Retina (tissue), 1 donor: ENCODE results near the gene MYO1E.

Experiments used
- DNase-seq: peaks from one replicate; pipeline ENCODE4 v3.0.0-alpha.2; 2016

The MYO1E gene

DNA sequence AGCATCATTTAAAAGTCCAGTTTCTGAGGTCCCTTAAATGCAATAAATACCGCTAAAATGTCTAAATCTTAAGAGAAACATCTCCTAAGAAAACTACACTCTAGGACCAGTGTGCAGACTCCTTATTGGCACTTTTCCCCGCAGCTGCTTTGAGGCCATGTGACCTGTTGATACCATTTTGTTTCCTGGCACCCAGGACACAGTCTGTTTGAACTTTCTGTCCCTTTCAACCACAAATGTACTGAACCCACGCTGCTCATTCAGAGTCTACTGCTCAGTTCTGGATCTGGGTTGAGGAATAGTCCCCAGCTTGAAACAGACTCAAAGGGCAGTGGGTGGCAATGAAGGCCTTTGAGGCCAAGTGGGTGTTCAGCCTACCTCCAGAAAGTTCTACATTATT is 148.9 kb downstream of the MYO1E start:
- no peak for DNase-seq

DNA sequence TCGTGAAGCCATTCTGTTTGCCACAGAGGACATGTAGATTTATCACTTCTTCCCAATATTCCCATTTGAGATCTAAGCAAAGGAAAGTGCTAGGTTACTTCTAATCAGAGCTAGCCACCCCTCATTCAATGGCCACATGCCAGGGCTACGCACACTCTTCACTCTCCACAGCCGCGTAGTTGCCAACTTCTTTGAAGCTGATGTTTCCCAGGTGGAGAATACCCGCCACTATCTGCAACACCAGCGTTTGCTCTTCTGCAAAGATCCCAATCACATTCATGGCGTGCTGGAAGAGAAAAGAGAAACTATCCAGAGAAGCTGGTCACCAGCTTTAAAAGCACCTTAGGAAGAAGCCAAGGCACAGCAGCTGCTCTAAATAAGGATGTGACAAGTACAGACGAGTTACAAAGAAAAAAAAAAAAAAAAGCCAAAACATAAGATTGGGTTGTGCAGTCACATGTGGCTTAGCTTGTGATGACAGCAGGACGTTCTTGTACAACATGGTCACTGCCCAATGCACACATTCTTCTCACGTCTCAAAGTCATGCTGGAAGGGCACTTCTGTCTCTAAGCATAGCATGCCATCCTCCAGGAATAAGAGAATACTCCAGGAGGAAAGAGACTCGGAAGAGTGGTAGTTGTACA is 149.6 kb downstream of the MYO1E start:
- no peak for DNase-seq

DNA sequence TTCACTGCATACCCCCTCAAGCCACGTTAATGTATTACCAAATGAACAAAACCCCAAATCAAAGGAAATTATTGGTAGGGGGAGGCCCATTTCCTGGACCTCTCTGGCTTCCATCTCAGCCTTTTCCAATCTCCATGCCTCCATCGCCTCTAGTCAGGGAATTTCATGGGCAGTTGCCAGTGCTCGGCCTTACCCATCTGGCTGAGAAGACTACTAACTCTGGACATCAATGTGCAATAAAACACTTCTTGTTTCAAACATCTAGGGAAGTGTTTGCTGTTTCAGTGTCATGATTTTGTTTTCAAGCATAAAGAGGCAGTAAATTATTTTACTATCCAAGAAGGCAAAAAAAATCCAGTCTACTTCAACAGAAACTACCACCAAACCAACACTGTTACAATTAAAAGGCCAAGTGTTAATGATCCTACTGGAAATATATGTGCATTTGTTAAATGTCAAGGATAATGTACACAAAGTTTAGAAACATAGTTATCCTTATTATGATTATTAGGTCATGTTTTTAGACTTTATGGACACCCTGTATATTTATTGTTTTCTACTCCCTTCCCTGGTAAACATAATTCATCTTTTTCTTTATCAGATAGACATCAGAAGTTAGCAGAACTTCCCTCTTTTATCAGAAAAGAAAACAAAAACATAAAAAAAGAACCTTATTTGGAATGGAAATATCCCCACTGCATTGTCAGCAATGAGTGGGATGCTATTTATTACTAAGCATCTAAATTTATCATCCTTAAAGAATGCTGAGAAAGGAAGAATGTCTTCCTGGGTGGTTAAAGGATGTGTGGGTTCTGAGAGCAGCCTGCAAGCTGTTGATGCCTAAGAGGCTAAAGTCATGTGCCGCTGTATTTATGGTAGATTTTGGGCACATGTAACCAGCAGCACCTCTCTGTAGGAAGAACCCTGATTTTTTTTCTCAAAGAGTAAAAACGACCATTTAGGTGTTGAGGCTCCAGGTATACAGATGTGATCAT is 150.9 kb downstream of the MYO1E start:
- DNase-seq = no peak

DNA sequence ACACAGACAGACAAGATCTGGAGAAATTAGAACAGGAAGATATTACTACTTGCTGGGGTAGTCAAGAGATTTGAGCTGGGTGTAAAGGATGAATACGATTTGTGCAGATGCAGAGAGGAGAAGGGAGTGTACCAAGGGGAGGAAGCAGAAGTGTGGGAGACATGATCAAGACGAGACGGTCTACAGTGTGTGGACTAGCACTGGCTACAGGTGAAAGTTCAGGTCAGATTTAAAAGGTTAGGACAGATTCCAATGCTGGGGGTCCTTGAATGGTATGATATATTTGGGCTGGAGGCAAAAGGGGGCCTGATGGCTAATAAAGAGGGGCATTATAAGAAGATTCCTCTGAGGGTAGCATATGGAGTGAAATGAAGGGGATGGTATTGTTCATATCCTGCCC is 154.0 kb downstream of the MYO1E start:
- DNase-seq = no peak

DNA sequence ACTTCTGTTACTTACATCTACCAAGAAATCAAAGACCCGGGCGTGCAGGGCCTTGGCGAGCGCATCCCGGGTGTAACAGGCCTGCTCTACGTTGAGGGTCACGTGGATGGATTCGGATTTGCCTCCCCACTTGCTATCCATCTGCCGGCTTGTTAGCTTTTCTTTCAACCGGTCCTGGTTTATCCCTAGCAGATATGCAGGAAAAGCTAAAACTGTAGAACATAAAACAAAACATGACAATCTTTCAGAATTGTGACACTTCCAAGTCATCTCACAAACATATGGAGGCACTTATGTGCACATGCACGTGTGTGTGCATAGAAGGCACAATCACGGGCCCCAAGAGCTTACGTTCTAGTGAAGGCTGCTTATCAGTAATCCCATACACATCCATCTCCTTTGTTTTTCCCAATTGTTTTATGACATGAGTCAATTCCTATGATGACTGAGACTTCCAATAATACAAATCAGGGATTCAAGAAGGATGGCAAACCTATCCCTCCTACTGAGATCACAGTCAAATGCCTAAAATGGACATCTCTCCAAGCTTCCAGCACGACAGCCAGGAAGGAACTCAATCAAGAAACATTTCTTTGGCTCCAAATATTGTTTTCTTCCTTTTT is 154.7 kb downstream of the MYO1E start:
- DNase-seq = no peak

DNA sequence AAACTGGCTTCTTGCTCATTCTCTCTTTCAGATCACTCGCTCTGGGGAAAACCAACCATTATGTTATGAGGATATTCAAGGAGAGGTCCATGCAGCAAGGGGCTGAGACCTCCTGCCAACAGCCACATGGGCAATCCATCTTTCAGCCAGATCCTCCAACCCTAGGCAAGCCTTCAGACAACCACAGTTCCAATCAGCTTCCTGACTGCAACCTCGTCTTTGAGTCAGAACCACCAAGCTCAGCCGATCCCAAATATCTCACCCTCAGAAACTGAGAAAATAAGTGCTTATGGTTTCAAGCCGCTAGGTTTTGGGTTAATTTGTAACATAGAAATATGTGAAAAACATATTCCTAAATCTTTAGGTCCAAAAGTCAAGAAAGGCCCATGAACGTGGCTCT is 155.8 kb downstream of the MYO1E start:
- DNase-seq = no peak

DNA sequence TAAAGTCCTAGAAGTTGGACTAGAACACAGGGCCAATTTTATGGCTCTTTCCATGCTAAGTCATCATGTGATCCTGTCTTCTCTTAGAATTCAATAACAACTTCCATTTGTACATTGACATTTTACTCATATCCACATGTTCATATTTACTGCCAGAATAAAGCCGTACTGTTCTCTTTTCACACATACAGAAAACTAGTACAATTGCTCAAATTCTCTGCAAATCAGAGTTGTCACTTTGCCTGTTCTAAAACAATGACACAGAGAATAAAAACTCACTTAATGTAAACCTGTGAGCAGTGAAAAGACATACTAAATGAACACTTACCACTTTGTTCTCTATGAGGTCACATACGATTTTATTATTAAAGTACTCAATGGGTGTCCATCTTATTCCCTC is 162.5 kb downstream of the MYO1E start:
- DNase-seq = no peak

DNA sequence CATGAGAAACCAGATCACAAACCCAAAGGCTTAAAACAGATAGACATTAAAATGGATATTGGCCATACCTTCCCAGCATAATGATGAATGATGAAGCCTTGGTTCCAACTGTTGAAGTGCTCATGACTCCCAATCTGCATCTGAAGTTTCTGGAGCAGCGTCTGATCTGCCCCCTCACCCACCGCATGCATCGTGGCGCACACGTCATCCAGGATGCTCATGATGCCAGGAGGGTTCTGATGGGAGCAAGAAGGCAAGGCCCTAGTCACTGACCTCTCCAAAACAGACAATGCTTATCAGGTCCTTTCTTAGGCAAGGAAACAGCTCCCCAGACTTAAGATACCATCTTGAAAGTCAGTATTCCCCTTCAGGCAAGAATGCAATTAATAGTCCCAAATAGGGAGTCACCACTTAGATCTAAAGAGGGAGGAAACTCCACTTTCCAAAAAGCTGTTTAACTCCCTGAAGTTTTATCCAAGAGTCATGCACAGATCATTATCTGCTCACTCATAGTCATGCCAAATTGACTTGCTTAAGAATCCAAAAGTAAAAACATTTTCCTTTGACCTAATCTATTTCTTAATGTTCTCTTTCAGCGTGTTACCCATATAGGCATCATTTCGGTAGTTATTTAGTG is 163.9 kb downstream of the MYO1E start:
- no peak for DNase-seq

DNA sequence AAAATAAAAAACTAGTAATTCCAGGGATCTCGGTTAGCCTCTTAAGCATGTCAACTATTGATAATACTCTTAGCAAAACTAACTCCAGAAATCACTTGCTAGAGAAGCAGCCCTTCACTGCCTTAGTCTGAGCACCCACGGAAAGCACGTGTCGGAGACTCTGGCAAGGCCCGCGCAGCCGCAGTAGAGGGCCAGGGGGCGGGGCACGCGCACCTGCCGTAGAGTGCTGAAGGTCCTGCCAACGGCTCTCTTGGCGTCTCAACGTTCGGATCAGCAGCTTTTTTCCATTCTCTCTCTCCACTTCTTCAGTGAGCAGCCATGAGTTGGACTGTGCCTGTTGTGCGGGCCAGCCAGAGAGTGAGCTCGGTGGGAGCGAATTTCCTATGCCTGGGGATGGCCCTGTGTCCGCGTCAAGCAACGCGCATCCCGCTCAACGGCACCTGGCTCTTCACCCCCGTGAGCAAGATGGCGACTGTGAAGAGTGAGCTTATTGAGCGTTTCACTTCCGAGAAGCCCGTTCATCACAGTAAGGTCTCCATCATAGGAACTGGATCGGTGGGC is 166.0 kb downstream of the MYO1E start, which contains the start of gene LDHAL6B:
Gene LDHAL6B, plus strand, starts transcription at position 221 of the 561 bp plus-strand sequence. Its CDS starts 98 bp downstream, at position 319.
- no peak for DNase-seq

DNA sequence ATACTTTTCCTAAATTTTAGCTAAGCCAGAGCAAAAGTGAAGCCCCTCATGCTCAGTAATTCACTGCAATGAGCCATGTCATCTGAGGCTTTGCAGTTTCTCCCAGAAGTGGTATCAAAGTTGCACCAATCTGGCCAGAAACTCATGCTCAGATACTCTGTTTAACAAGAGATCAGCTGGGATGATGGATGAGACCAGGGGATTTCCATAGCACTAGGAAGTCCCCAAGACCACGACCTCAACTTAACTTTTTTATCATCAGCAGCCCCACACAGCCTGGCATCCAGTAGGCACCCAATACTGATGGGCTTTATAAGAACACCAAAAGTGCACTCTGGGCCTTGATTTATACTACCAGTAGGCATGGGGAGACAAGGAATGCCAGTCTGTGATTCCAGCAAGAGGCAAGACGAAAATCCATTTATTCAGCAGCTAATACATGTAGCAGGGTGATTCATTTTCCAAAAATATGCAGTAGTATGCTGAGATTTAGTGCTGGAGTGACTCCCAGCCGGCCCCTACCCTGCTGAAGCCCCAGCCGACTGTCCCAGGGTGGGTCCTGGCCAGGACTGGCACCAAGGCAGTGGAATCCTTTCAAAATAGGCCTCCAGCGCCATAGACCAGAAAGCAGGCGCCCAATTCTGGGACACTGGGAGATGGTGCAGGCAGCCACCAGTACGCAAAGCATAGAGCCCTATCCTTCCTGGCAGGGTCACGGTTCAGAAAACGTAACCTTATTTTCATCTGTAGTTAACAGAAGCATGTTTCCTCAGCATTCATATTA is 166.6 kb downstream of the MYO1E start:
- no peak for DNase-seq

DNA sequence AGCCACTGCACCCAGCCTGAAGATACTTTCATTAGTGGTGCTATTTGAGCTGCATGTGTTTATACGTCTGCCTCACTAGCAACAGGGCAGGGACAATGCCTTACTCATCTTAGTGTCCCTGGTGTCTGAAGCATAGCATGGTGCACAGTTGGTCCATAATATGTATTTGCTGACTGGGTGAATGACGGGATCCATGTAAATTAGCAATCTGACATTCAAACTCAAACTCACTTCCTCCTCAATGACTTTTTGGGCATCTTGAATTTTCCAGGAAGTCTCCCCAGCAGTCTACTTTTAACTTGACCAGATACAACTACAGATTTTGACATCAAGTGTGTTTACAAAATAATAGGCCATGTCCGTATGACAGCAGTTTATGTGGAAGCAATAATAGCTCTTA is 169.0 kb downstream of the MYO1E start:
- DNase-seq = no peak

DNA sequence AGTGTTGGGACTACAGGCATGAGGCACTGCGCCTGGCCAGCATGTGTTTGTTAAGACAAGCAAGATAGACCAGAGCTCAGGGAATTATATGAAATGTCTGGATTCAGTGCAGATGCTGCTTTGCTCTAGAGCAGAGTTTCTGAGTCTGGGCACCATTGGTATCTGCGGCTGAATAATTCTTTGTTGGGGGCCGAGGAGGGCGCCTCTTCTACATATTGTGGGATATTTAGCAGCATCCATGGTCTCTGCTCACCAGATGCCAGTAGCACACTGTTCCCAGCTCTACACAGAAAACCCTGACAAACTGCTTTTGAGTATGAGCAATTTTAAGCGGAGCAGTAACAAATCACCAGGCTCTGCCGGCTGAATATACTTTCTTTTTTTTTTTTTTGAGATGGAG is 169.7 kb downstream of the MYO1E start:
- no peak for DNase-seq

DNA sequence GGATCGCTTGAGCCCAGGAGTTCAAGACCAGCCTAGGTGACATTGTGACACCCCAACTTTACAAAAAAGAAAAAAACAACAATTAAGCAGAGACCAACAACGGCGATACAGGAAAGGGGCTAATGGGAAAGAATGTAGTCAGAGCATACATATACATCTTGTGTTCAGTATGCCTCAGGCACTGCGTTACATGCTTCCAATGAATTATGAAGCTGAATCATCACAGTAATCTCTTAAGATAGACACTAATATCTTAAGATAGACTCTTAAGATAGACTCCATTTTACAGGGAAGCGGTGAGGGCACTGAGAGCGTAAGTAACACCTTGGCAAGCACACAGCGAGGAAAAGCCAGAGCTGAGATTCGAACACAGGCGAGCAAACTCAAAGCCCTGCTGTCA is 172.1 kb downstream of the MYO1E start:
- DNase-seq = no peak

DNA sequence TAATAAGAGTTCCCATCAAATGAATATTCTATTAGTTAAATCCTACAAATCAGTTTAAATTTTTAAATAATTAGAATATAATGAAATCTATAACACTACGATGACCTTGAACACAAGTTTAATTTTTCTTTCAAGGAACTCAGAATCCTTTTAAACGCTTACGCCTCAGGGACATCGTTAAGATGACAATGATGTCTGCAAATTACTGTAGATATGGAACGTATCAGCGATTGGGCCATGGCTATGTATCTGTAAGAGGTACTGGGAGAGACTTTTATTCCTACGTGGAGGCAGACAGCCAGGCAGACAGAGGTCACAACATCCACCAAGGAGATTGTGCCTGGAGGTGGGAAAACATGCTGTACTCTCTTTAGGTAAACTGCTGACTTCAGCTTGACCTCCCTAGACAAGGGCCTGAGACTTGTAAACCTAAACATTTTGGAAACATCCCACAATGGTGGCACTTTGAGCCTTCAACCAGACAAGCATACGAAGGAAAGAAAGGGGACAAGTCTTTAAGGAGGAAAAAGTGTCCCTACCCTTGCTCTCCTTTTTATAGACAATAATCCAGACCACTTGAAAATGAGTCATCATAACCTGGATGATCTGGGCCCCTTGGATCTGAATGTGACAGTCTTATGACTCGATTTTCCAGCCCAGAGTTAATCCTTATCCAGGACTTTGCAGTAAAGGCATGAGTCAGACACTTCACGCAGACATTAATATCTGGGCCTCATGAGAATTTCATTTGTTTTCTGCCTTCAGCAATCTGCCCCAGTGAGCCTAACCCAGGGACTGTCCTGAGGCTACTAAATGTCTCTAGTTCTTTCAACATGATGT is 172.8 kb downstream of the MYO1E start:
- no peak for DNase-seq

DNA sequence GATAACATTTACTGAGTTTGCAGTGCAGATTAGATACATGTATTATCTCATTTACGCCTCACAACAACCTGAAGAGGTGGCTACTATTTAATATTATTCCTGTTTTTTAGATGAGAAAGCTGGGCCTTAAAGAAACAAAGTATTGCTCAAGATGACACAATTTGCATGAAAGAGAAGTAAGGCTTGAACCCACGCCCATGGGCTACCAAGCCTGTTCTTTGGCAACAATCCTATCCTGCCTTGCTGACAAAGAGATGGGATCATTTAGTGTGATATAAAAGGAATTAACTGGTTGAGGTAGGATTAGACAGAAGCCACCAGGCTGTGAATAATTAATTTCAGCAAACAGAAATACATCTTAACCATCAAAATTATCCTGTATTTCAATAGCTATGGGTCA is 175.2 kb downstream of the MYO1E start:
- DNase-seq = no peak

DNA sequence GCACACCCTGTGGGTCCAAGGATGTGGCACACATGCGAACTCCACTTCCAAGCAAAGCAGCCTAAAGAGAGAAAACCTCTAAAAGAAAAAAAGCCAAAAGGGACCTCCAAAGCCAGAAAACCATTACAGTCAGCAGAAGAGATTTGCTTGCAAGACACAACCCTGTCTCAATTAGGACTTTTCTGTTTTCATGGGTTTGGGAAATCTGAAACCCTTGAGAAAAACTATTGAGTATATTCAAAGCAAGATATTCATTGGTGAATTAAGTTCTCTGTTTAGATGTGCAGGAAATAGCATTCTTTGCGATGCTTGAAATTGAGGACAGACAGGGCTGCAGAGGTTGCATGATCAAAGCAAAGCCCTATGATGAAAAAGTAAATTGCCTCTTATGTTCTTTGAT is 176.3 kb downstream of the MYO1E start:
- DNase-seq = no peak

DNA sequence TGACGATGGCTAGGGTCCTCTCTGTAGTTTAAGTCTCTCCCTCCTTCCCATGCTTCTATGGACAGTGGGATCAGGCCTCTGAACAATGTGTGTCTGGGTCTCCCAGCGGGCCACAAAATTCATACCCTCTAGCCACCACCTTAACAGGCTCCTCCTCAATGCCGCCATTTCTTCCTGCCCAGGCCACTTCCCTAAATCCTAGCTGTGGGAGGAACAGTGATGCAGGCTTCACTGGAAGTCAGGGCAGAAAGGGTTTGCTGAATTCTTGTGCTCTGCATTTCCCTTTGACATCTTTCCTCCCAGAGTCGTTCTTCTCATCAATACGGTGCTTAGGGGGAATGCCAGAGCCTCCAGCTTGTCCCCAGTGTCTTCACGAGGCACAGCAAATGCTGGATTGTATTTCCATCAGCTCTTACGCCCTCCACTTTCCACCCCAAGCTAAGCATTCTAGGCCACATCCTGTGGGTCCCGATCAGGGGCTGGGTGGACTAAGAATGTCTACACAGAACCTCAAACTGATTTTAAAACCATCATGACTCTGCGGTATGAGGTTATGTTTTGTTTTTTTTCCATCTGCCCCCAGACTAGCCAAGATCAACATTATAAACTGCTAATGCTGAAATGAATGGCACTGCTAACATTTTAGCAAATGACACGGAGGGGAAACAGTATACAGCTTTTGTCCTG is 177.9 kb downstream of the MYO1E start:
- no peak for DNase-seq

DNA sequence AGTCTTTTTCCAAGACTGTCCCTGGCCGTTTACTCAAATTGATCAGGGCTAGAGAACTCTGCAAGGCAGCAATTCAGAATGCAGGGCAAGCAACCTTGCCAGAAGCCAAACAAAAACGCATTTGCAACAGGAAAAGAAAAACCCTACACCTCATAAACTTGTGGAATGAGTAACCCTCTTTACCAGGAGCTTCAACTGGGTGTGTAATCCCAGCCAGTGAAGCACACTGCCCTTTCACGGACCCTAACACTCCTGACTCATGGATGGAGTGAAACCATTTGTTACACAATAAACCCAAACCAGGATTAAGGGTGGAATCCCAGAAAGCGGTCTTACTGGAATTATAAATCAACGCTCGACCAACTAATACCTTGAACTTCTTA is 180.8 kb downstream of the MYO1E start:
- no peak for DNase-seq

DNA sequence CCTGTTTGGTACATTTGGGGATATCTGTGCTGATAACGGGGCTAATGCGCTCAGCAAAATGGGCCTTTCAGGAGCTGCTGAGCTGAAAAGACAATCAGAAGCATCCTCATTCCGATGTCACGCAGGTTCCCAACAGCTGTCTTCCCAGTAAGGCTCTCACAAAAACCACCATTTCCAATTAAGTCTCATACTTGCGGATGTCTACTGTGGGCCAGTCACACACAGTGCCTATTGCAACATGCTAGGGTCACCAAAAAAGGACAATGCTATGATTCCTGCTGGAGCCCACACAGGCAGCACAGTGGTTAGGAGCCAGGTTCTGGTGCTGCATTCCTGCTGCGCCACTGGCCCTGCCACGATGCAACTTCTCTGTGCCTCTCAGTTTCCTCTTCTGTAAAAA is 182.4 kb downstream of the MYO1E start:
- no peak for DNase-seq

DNA sequence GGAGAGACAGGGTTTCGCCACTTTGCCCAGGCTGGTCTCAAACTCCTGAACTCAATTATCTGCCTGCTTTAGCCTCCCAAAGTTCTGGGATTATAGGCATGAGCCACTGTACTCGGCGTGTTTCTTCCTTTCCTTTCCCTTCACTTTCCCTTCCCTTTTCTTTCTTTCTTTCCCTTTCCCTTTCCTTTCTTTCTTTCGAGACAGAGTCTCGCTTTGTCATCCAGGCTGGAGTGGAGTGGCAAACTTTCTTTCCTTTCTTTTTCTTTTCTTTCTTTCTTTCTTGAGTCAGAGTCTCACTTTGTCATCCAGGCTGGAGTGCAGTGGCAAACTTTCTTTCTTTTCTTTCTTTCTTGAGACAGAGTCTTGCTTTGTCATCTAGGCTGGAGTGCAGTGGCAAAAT is 183.4 kb downstream of the MYO1E start:
- DNase-seq = no peak

DNA sequence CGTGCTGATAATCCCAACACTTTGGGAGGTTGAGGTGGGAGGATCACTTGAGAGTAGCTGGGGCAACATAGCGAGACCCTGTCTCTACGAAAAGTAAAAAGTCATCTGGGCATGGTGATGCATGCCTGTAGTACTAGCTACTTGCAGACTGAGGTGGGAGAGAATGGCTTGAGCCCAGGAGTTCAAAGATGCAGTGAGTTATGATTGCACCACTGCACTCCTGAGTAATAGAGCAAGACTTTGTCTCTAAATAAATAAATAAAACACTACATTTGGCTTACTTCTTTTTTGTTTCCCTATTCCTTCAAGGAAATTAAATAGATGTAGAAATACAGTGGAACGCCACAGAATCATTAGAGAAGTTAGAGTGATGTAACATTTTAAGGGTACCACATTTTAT is 186.2 kb downstream of the MYO1E start:
- no peak for DNase-seq
